ENCODE data around the gene PTPRM. TPM values are rescaled to one million over a fixed set of nuclear protein-coding genes. Genes with fewer than 3 reads are reported as not detected.

The PTPRM gene
- total and polyA plus RNA-seq, 2 of the 8 experiments (the other 6 are each of a cell fraction or from before 2014, with no cell fraction given): 4.1 to 7.0 TPM

DNA sequence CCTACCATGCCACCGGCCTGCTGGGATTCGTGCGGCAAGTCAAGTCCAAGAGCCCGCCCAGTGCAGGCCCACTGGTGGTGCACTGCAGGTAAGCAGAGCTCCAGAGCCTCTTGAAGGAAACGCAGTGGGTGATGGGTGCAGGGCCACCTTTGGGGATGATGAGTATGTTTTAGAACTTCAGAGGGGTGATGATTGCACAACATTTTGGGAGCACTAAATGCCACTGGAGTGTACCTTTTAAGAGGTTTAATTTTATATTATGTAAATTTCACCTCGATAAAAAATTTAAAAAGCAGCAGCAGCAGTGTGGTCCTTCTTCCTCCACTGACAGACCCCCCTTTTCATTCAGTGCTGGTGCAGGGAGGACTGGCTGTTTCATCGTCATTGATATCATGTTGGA lies 809.0 kb downstream of the PTPRM start:
- H2BK12ac ChIP-seq (ENCODE audit: low read depth, low read length): no peak overlapping the region

More for the DNA sequence above, 809.0 kb downstream of the PTPRM start:
- Histone ChIP-seq H2BK20ac (ENCODE audit: low read length) (no peak overlapping the region), H3K79me1 (ENCODE audit: low read depth, low read length) (no peaks in the 10 kb centered on the region), H3K27ac (ENCODE audit: low read depth, low read length) (no peak overlapping the region), H3K36me3 (ENCODE audit: control insufficient read depth in 2 of 4, insufficient read depth in 4 of 4, low read length in 3 of 4) (no peaks in the 10 kb centered on the region), H3K18ac (ENCODE audit: extremely low read depth, low read length) (no peak overlapping the region), H4K8ac (ENCODE audit: extremely low read depth, insufficient read depth, low read length) (no peak overlapping the region), H3K4ac (replicated peaks; ENCODE audit: insufficient read length, low read depth, low read length) (no peak overlapping the region), H4K91ac (replicated peaks; ENCODE audit: insufficient read length, low read length) (no peak overlapping the region), H4K20me1 (replicated peaks in 1 of 2; ENCODE audit: control insufficient read depth in 1 of 2, insufficient read depth in 2 of 2, low read length in 2 of 2) (no peaks in the 10 kb centered on the region), H3K4me3 (ENCODE audit: extremely low read depth in 1 of 4, insufficient read depth in 2 of 4, low read depth in 3 of 4, low read length in 4 of 4) (no peak overlapping the region), H2BK5ac (ENCODE audit: low read depth, low read length) (no peak overlapping the region), H3K79me2 (ENCODE audit: control insufficient read depth in 1 of 2, insufficient read depth in 2 of 2, low read length in 2 of 2) (no peaks in the 10 kb centered on the region), H3K56ac (replicated peaks; ENCODE audit: insufficient read length, low read depth, low read length) (no peak overlapping the region), H3K27me3 (replicated peaks in 1 of 4; ENCODE audit: control insufficient read depth in 3 of 4, extremely low read depth in 1 of 4, insufficient read depth in 3 of 4, low read length in 3 of 4) (peaks cover 0 to 1% (median 0%) of the 10 kb centered on the region in 4 experiments; a peak in 2 of 7 replicates), H3K9me3 (ENCODE audit: insufficient read depth in 2 of 2, low read depth in 1 of 2, low read length in 1 of 2) (no peaks in the 10 kb centered on the region), H2AK5ac (ENCODE audit: low read depth, low read length) (no peak overlapping the region), H2BK15ac (ENCODE audit: low read length) (no peak overlapping the region), H3K23ac (ENCODE audit: insufficient read length) (no peak overlapping the region), H2BK120ac (replicated peaks; ENCODE audit: low read depth, low read length) (no peak overlapping the region), H2AFZ (ENCODE audit: low read length) (no peak overlapping the region), H4K5ac (ENCODE audit: insufficient read length, low read depth, low read length) (no peak overlapping the region), H3K14ac (ENCODE audit: insufficient read length) (no peak overlapping the region), H3K4me2 (ENCODE audit: insufficient read depth in 1 of 2, low read depth in 2 of 2, low read length in 2 of 2) (no peak overlapping the region), H3K23me2 (ENCODE audit: low read depth, low read length) (peaks cover 2% of the 10 kb centered on the region; the same call in 1 of the 2 replicates), H3K4me1 (replicated peaks in 1 of 4; ENCODE audit: control insufficient read depth in 3 of 4, insufficient read depth in 4 of 4, low read length in 3 of 4) (no peaks in the 10 kb centered on the region), H3K9ac (replicated peaks in 1 of 4; ENCODE audit: extremely low read depth in 1 of 4, low read depth in 3 of 4, low read length in 3 of 4) (no peak overlapping the region)
- ChIA-PET CTCF (ENCODE audit: partially characterized antibody) (interaction anchor here (1.2 kb wide), 1 partner anchor 13 kb away, joined by 3 read pairs; no protein-coding TSS in a partner anchor), POLR2A (ENCODE audit: partially characterized antibody) (no interaction called here)
- no peak for DNase-seq (ENCODE audit: low read depth in 1 of 2, low spot score in 2 of 2)
- no peak for FAIRE-seq
- TF ChIP-seq ASH2L (IDR thresholded peaks at IDR 0.05; ENCODE audit: low read length): no peak
- TF ChIP-seq, protein P1, sequence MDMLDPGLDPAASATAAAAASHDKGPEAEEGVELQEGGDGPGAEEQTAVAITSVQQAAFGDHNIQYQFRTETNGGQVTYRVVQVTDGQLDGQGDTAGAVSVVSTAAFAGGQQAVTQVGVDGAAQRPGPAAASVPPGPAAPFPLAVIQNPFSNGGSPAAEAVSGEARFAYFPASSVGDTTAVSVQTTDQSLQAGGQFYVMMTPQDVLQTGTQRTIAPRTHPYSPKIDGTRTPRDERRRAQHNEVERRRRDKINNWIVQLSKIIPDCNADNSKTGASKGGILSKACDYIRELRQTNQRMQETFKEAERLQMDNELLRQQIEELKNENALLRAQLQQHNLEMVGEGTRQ (IDR thresholded peaks at IDR 0.05; ENCODE audit: low read length): no peak
- no peak for TF ChIP-seq YY1 (IDR thresholded peaks at IDR 0.05; ENCODE audit: low read depth, low read length)
- TF ChIP-seq, protein P2, sequence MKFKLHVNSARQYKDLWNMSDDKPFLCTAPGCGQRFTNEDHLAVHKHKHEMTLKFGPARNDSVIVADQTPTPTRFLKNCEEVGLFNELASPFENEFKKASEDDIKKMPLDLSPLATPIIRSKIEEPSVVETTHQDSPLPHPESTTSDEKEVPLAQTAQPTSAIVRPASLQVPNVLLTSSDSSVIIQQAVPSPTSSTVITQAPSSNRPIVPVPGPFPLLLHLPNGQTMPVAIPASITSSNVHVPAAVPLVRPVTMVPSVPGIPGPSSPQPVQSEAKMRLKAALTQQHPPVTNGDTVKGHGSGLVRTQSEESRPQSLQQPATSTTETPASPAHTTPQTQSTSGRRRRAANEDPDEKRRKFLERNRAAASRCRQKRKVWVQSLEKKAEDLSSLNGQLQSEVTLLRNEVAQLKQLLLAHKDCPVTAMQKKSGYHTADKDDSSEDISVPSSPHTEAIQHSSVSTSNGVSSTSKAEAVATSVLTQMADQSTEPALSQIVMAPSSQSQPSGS (IDR thresholded peaks at IDR 0.05; ENCODE audit: low read length): no peak
- no peak for TF ChIP-seq TEAD4 (IDR thresholded peaks at IDR 0.05; ENCODE audit: low read depth, low read length)
- TF ChIP-seq KDM5A (IDR thresholded peaks at IDR 0.05; ENCODE audit: low read length): no peak
- TF ChIP-seq RXRA (IDR thresholded peaks at IDR 0.05; ENCODE audit: insufficient read depth, low read depth, low read length): no peak
- WGBS, 2 experiments (ENCODE audit: extremely low coverage in 1 of 2, insufficient coverage in 1 of 2, insufficient read length in 1 of 2, insufficient replicate concordance in 2 of 2, low coverage in 1 of 2, low lambda C conversion rate in 2 of 2, missing lambda C conversion rate in 1 of 2): 97% methylated on average over 7 of the region's 7 CpGs; no CpG with 5 or more reads in 1 of the 2 experiments
